Effector CD8-positive, alpha-beta T cell (primary cell): ENCODE results near the gene FHL5.
"Not testable (repeated sequence)": the region's sequence is repeated elsewhere in the genome, so short reads cannot be mapped to it uniquely, and the experiment has no call there.

ENCODE experiments used
- DNase-seq: peaks from one replicate; lab custom pipeline; 2025; lab: John Stamatoyannopoulos, UW
- total RNA-seq, 4 experiments: gene quantifications; one replicate each; lab custom pipeline; 2026; lab: John Stamatoyannopoulos, UW

The FHL5 gene, protein sequence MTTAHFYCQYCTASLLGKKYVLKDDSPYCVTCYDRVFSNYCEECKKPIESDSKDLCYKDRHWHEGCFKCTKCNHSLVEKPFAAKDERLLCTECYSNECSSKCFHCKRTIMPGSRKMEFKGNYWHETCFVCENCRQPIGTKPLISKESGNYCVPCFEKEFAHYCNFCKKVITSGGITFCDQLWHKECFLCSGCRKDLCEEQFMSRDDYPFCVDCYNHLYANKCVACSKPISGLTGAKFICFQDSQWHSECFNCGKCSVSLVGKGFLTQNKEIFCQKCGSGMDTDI
- total RNA-seq = 0 reads per million in 4 experiments

DNA sequence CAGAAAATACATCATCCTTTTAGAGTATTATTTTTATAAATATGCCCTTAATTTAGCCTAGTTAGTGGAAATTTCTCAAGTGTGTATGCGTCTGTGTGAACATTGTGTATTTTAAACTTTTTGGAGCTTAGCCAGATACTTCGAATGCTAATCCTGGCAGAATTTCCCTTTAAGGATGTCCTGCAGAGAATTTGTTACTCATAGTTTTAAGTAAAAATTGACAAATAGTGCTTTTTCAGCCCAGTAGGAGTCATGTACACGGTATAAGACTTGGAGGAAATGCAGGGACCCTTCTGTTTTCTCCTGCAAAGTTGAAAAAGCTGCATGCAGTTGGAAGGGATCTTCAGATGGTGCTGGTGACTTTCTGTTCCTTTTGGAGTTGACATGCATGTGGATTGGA, at the start of gene FHL5:
Gene FHL5, plus strand, starts transcription at position 243 of the 400 bp plus-strand sequence. CDS start 40,486 bp downstream, outside the sequence.
- no peak for DNase-seq

DNA sequence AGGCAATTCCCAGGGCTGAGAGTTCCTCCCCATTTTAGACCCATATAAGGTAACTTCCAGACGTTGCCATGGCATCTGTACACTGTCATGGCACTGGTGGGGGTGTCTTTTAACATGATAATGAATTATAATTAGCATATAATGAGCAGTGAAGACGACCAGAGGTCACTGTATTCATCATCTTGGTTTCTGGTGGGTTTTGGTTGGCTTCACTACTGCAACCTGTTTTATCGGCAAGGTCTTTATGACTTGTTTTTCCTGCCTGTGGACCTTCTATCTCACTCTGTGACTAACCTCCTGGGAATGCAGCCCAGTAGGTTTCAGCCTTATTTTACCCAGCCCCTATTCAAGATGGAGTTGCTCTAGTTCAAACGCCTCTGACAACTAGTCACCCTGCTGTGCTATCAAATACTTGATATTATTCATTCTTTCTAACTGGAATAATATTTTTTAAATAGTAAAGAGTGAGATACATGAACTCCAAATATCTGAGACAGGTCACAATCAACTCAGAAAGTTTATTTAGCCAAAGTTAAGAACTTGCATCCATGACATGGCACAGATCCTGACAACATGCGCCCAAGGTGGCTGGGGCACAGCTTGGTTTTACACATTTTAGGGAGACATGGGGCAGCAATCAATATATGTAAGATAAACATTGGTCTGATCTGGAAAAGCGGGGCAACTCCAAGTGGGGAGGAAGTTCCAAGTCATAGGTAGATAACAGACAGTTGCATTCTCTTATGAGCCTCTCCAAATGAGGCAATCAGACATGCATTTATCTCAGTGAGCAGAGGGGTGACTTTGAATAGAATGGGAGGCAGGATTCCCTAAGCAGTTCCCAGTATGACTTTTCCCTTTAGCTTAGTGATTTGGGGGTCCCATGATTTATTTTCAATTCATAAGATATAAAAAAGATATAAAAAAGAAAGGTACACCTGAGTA, 42.5 kb upstream of the FHL5 start:
- no peak for DNase-seq

DNA sequence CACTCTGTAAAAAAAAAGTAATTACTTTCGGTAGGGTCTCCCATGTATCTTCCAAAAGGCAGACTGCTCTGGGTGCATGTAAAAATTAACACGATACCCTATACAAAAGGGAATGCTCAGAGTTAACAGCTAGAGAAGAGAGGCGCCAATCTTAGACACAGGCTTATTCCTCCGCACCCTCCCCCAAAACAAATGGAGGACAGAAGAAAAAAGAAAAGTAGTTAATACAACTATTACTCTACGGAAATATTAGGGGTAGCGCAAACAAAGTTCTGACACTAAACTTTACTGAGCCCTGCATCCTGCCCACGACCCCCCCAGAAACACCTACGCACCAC, 41.7 kb upstream of the FHL5 start:
- DNase-seq = no peak

DNA sequence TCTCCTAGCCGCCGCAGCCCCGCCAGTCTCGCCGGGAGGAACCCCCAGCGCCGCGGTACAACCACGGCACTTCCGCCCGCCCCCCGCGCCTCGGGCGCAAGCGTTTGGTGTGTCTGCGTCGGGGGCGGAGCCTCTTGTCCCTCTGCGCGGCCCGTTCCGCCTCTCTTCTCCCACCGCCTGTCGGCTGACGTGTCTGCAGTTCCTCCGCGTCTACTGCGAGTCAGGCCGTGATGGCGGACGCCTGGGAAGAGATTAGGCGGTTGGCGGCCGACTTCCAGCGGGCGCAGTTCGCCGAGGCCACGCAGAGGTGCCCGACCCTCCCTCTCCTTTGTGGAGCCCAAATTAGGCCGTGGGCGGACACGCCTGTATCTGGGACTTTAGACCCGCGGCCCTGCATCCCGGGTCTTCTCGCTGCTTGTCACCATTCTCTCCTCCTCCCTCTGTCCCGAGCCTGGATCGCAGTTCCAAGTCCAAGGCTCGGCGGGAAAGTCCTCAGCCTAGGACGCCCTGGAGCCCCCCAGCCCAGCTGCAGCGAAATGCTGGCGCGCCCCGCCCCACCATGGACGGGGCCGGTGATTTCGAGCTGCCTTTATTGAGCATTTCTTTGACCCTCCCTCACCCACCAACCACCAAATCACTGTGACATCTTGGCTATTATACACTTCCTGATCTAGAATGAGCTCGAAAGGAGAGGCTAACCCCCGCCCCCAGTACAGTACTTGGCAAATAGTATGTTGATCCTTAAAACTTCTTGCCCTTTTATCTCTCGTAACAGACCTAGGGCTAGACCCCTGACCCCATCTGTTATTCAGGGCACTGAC, 41.1 kb upstream of the FHL5 start, which contains the start of gene UFL1:
Gene UFL1, plus strand, starts transcription at position 163 of the 821 bp plus-strand sequence. Its CDS starts 68 bp downstream, at position 231.
- DNase-seq = peak; percentile 92

DNA sequence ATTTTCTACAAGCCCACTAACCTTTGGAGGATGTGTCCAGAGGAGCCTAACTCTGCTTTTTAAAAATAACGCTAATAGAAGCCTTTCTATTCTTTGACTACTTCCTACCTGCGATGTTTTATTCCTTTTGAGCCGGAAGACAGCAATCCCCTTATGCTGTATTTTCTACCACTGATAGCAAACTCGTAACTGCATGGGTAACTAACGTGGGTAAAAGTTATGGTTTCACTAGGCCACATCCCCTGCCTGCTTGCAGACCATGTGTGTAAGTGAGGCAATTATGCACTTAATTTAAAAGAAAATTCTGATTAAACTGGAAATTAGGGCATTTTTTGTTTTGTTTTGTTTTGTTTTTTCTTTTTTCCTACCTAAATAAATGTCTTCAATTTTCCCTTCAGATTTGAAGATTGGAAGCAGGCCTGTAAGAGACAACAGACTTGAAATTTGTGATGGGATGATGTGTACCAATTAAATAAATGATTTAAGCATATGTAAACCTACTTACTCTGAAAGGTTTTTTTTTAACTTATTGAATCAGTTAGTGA, 40.4 kb upstream of the FHL5 start:
- no peak for DNase-seq

DNA sequence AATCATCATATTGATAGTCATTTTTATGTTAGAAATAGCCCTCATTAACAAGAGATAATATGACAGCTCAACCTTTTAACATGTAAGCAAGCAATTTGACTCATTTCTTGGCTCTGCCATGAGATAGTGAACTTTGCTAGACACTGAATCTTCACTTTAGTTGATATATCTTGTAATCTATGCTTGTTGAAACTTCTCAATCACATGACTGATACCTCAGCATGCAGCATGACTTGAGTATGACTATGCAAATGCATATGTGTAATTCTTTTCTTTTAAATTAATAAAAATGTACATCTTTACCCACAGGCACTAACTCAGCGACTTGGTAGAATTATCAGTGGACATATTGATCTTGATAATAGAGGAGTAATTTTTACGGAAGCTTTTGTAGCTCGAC, 34.7 kb upstream of the FHL5 start:
- no peak for DNase-seq

DNA sequence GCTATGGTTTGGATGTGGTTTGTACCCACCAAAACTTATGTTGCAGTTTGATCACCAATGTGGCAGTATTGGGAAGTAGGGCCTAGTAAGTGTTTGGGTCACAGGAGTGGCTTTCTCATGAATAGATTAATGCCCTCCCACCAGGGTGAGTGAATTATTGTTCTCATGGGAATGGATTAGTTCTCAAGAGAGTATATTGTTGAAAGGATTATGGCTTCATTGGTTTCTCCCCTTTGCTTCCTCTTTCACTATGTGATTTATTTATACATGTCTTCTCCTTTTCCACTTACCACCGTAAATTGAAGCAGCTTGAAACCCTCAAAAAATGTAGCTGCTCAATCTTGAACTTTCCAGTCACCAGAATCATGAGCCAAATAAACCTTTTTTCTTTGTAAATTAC, 30.5 kb upstream of the FHL5 start:
- no peak for DNase-seq

DNA sequence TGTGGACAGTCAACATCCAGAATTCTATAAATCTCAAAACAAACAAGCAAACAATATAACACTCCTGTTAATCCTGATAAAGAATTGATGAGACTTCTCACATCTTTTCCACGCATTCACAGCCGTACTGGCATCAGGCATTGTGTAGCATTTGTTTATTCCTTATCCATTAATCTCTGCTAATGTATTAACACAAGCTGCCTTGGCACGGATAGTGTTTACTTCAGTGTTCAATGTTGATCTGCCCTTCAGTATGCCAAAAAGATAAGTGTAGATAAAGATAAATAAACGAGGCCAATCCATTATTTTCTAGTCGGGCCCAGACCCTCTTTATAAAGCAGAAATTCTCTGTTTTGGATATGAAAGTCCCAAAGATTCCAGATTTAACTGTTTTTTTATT, 25.2 kb upstream of the FHL5 start:
- no peak for DNase-seq

DNA sequence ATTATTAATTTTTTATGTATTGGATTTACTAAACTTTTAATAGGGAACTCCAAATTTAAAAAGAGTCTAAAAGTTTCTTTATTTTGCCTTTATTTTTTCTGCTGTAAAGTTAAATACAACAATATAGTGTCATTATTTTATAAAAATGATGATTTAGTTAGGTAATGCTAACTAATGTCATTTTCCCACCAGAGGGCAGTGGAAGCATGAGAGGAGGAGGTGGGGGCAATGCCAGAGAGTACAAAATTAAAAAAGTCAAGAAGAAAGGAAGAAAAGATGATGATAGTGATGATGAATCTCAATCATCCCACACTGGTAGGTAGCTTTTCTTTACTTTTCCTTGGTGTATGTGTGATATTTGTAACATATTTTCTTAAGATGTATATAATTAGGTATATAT, 20.2 kb upstream of the FHL5 start:
- DNase-seq = no peak

DNA sequence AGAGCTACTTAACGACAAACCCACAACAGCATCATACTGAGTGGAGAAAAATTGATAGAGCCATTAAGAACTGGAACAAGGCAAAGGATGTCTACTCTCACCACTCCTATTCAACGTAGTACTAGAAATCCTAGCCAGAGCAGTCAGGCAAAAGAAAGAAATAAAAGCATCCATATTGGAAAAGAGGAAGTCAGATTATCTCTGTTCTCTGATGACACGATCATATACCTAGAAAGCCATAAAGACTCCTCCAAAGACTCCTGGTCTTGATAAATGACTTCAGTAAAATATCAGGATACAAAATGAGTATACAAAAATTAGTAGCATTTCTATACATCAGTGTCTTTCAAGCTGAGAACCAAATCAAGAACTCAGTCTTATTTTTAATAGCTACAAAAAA, 17.0 kb upstream of the FHL5 start:
- no peak for DNase-seq

DNA sequence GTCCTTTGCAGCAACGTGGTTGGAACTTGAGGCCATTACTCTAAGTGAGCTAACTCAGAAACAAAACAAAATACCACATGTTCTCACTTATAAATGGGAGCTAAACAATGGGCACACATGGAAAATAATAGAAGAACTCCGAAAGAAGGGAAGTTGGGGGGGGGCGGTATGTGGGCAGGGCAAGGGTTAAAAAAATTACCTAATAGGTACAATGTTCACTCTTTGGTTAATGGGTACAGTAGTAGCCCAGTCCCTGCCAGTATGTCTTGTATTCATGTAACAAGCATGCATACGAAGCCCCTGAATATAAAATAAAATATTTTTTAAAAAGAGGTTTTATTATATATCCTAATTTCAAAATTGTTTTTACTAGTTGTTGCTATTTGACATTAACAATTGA, 15.3 kb upstream of the FHL5 start:
- DNase-seq = no peak

DNA sequence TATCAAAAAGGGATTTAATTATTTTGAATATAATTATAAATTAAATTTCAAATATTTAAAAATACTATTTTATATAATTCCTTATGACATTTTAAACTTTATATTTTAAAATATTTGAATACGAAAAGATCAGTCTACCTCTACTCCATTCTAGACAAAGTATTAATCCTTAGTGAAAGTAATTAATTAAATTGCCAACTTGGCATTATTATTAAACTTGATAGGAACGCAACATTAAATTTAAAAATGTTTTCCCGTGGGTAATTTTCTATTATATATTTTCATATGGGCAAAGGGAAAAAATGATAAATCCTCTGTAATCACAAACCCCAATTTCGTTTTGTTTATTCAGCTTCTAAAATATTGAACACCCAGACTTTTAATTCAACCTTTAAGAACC, 8.4 kb upstream of the FHL5 start:
- no peak for DNase-seq

DNA sequence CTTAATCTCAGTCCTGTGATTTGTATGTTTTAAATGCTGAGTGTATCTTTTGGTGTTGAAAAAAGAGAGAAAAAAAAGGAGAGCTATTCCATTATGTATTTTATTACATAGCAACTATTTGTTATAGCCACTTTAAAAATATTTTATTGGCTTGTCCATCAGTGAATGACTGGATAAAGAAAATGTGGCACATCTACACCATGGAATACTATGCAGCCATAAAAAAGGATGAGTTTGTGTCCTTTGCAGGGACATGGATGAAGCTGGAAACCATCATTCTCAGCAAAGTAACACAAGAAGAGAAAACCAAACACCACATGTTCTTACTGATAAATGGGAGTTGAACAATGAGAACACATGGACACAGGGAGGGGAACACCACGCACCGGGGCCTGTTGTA, 3.2 kb upstream of the FHL5 start:
- DNase-seq = not testable (repeated sequence)

DNA sequence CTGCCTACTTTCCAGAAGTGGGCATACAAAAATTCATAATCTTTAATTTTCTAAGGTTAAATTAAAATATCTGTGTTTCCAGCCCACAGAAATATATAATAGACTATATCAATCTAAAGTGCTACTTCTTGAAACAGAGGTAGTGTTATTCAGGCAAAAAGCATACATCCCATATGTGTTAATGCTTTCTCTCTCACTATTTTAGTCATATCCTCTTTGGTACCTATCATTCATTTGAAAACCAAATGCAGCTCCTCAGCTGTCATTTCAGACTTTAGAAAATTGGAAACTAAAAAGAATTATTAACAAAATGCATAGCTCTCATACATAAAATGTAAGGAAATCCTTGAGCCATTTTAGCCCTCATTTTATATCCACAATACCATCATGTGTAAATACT, 925 bp downstream of the FHL5 start:
- DNase-seq = no peak

DNA sequence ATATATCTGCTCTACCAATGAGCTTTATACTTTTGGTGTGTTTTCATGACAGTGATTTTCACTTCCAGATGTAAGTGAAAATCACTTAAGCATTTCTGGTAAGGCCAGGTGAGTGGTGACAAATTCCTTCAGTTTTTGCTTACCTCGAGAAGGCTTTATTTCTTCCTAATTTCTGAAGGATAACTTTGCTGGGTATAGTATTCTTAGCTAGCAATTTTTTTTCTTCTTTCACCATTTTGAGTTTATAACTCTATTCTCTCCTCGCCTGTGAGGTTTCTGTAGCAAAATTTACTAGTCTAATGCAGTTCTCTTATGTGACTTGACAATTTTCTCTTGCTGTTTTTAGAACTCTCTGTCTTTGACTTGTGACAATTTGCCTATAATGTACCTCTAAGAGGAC, 7.1 kb downstream of the FHL5 start:
- DNase-seq = no peak

DNA sequence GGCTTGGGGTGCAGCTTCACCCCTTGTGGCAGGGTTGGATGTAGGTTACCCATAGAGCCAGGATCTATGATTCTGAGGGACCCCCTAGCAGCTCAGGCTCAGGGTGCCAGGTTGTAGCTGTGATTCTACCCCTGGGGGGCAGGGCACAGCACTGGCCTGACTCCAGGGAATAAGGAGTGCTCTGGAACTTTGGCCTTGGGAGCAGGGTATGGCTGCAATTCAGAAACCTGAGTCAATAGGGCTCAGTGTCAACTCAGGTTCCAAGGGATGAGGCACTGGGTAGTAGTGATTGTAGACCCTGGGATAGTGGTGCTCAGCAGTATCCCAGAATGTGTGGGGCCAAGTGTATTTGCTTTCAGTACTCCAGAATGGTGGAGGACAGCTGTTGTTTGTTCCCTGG, 8.6 kb downstream of the FHL5 start:
- no peak for DNase-seq

DNA sequence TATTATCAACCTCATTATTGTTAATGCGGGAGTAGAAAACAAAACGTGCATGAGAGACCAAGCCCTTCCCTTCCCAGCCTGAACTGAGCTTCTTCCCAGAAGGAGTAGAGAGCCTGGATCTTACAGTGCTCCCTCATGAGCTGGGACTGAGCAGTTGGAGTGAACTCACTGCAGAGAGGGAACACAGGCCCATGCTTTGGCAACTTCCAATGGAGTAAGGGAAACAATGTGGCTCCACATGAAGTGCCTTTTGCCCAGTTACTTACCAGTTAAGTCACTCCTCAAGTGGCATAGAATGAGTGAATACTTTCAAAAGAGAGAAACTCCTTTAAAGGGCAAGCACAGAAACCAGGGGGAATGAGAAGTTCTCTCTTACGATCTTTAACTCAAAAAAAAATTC, 12.4 kb downstream of the FHL5 start:
- no peak for DNase-seq

DNA sequence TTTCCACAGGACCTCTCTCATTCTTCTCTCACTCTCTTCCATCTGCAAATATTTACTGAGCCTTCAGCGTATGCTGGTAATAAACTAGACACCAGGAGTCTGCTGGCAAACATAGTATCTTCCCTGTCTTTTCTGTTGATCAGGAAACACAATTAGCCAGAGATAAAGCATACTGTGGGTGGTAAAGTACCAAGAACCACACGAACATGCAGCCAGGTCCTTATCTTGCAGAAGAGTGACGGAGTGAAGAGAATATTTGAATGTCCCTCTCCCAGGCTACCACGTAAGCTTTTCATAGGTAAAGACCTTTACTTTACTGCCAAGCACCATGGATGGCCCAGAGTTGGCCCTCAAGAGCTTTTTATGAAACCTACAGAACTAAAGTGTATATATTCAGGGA, 13.3 kb downstream of the FHL5 start:
- no peak for DNase-seq

DNA sequence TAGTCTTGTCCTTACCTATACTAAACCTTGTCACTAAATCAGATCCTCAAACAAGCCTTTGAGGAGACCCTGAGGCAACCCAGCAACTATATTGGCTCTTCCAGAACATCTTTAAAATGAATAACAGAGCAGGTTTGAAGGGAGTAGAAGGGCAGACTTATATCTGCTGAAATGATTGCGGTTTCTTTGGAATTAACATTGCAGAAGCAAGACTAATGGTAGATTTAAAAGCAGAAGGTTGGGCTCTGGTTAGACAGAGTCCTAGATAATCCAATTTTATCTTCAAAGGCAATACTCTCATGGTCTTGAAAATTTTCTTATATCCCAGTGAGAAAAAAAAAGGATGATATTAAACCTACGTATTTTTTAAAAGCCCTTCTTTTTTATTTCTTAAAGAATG, 19.1 kb downstream of the FHL5 start:
- no peak for DNase-seq

DNA sequence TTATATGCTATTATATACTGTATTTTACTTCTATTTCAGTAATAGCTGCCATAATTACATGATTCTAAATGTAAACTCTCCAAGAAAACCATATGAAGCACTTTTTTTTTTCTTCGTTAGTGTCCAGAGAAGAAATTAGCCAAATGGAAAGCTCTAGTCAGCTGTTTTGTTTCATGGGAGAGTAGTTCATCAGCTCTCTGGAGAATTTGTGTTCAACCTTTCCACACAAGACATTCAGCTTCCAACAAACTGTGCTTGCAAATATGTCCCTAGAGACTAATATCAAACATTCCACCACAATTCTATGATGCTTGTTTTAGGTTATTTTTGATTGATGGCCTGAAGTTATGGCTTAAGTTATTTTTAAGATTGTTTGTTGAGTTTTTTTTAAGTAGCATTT, 19.5 kb downstream of the FHL5 start:
- DNase-seq = no peak

DNA sequence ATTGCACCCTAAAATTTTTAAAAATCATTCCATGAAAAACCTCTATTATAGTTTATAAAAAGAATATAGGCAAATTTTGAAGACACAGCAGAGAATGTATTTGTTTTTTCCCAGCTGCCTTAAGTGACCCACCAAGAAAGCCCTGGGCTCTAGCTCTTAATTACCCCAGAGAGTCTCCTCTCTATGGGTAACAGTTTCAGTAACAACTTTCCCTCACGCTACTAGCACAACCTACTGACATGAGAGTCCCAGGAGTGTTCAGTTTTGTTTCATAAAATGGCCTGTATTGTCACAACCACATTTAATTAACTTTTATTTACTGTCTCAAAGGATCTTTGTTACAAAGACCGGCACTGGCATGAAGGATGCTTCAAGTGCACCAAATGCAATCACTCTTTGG, 41.5 kb downstream of the FHL5 start:
- no peak for DNase-seq

DNA sequence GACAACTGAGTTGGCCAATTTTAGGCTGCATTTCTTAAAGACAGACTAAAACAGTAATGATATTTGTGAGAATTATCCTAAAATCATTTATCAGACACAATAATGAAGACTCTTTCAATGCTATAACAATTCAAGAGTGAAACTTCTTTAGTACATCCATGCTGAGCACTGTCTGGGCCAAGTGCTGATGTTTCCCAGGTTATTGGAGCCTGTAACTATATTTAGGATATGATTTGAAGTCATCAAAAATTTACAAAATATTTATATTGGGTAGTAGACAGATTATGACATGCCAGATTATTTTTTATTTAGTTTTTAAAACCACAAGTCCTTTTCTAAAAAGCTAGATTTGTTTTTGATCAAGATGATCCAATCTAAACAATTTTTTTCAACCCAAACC, 45.1 kb downstream of the FHL5 start:
- no peak for DNase-seq
